ENCODE measurements around the gene NBAS. TPM values are rescaled to one million over a fixed set of nuclear protein-coding genes. Genes with fewer than 3 reads are reported as not detected.

Gene NBAS
- total and polyA plus RNA-seq, 9 of the 15 experiments (the other 6 are each of a cell fraction or from before 2014, with no cell fraction given): 15.3 to 94.4 (median 69.9) TPM

- ChIA-PET CTCF (ENCODE audit: low intra/inter-chr PET ratio) (no interaction called here), POLR2A (interaction anchor here (1.1 to 1.4 kb wide), 3 partner anchors 9 to 21 kb away, joined by 3 to 4 read pairs (median 4); no protein-coding TSS in a partner anchor)
- Histone ChIP-seq H3K9ac (ENCODE audit: insufficient read depth in 1 of 2, low read depth in 2 of 2, low read length in 2 of 2) (no peak overlapping the region), H3K9me1 (ENCODE audit: control insufficient read depth, insufficient read depth, low read length) (no peaks in the 10 kb centered on the region), H3K36me3 (ENCODE audit: control insufficient read depth, insufficient read depth, low read length) (no peaks in the 10 kb centered on the region), H3K4me3 (no peak overlapping the region), H3K4me1 (replicated peaks in 1 of 2; ENCODE audit: control insufficient read depth in 2 of 2, insufficient read depth in 2 of 2, low read length in 2 of 2) (peaks cover 0 to 3% of the 10 kb centered on the region in 2 experiments; a peak in 2 of 5 replicates), H3K9me3 (replicated peaks; ENCODE audit: control insufficient read depth, insufficient read depth, low read depth, low read length) (no peaks in the 10 kb centered on the region), H3K27me3 (ENCODE audit: control insufficient read depth in 2 of 2, insufficient read depth in 2 of 2, low read length in 2 of 2) (peaks cover 0 to 11% of the 10 kb centered on the region in 2 experiments; a peak in 2 of 5 replicates), H2AFZ (ENCODE audit: low read depth, low read length) (no peak overlapping the region), H3K79me2 (ENCODE audit: control insufficient read depth, insufficient read depth, low read length) (no peaks in the 10 kb centered on the region), H3K4me2 (ENCODE audit: insufficient read depth, low read length) (no peak overlapping the region), H4K20me1 (replicated peaks; ENCODE audit: control insufficient read depth, insufficient read depth, low read length) (no peaks in the 10 kb centered on the region), H3K27ac (ENCODE audit: extremely low read depth, low read depth, low read length) (no peak overlapping the region)
- FAIRE-seq (no peak), DNase-seq (ENCODE audit: extremely low read depth in 1 of 4, low spot score in 3 of 4) (no peak), ATAC-seq (no peak)
- 0% methylated on average over 5 of the region's 5 CpGs for WGBS (ENCODE audit: insufficient coverage, low coverage, missing lambda C conversion rate)
- TF ChIP-seq KDM1A (IDR thresholded peaks at IDR 0.05) (no peak), CHCHD3 (CRISPR knock-in tag; IDR thresholded peaks at IDR 0.05) (no peak), NONO (IDR thresholded peaks at IDR 0.05; ENCODE audit: low read depth in 2 of 2, low read length in 1 of 2) (no peak), ZNF395 (CRISPR knock-in tag; IDR thresholded peaks at IDR 0.05) (no peak), GTF3C2 (IDR thresholded peaks at IDR 0.05; ENCODE audit: borderline replicate concordance, extremely low read depth, insufficient read length) (no peak), TARDBP (IDR thresholded peaks at IDR 0.05) (no peak), NCOA4 (IDR thresholded peaks at IDR 0.05; ENCODE audit: partially characterized antibody) (no peak), NR3C1 (CRISPR knock-in tag; IDR thresholded peaks at IDR 0.05) (no peak), ZNF133 (CRISPR knock-in tag; IDR thresholded peaks at IDR 0.05) (no peak), ZNF316 (IDR thresholded peaks at IDR 0.05) (no peak), TRIM28 (IDR thresholded peaks at IDR 0.05) (no peak), KLF16 (IDR thresholded peaks at IDR 0.05) (no peak), FOXP4 (CRISPR knock-in tag; IDR thresholded peaks at IDR 0.05; ENCODE audit: borderline replicate concordance) (no peak), IRF2 (CRISPR knock-in tag; IDR thresholded peaks at IDR 0.05) (no peak), OTX1 (CRISPR knock-in tag; IDR thresholded peaks at IDR 0.05) (no peak), CREB3L1 (IDR thresholded peaks at IDR 0.05; ENCODE audit: borderline replicate concordance, low read depth) (no peak), EP300 (IDR thresholded peaks at IDR 0.05; ENCODE audit: low read length) (no peak)
- BruUV-seq (replicated peaks): no TSS peak
- in situ Hi-C loops (cut with MboI) (no loop called here), intact Hi-C loops (cut with micrococcal nuclease) (no loop called here)
Measured at GRCh38 chr2:15154297-15154696, 406.8 kb downstream of the NBAS start.

Measured in K562 (cell line).